Measurements from ENCODE around the gene EXD1.
A peak's percentile ranks its signal among the peaks of the same experiment; 100 is the strongest.
"Not testable (repeated sequence)": the region's sequence is repeated elsewhere in the genome, so short reads cannot be mapped to it uniquely, and the experiment has no call there.

EXD1 gene

DNA sequence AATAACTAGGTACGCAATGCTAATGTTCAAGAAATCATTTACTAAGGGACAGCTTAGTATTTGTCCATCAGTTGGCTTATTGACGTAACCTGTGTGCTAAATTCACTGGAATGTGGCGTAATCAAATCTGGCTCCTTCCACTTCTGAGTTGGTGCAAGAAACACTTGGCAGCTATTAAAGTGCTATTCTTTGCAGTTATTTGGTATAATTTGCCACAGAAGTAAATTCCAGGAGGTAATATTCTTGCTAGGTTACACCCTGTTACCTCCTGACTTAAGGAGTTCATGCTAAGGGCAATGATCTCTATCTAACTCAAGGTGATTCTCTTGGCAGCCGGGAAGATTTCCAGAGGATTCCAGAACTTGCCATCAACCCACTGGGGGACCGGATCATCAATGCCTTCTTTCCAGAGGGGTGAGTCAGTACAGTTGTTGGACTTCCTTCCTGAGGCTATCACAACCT is 26.1 kb upstream of the EXD1 start:
- Histone ChIP-seq H3K36me3 (ENCODE audit: control insufficient read depth, insufficient read depth, low read length, severe bottlenecking) (peaks cover 42% of the 10 kb centered on the region), H3K4me3 (ENCODE audit: low read length) (no peak overlapping the region), H3K9me3 (ENCODE audit: control insufficient read depth, low read length) (no peaks in the 10 kb centered on the region), H3K9ac (ENCODE audit: low read length) (peak overlapping the region; percentile 39), H3K4me1 (ENCODE audit: control insufficient read depth, insufficient read depth, low read length) (peaks cover 61% of the 10 kb centered on the region), H3K27me3 (replicated peaks; ENCODE audit: control insufficient read depth, insufficient read depth, low read length) (no peaks in the 10 kb centered on the region)
- DNase-seq (ENCODE audit: low read depth) = no peak

DNA sequence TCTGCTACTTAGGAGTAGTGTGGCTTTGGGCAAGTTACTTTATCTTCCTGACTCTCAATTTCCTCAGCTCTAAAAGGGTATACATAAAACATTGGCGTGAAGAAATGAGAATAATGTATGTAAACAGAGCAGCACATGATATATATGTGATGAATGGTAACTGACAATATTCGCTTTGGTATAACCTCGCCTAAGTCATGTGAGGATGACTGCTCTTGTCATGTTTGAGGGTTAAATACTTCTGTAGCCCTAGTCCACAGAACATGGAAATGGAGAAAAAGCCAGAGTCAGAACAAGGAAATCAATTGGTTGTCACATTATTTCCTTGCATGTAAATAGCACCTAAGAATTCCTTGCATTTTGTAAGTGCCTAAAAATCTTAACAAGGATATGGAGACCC is 25.5 kb upstream of the EXD1 start:
- no peaks in the 10 kb centered on the region for H3K9me3 ChIP-seq (ENCODE audit: control insufficient read depth, low read length)
- H3K27me3 ChIP-seq (replicated peaks; ENCODE audit: control insufficient read depth, insufficient read depth, low read length) = no peaks in the 10 kb centered on the region
- peak overlapping the region; percentile 39 for H3K9ac ChIP-seq (ENCODE audit: low read length)
- DNase-seq (ENCODE audit: low read depth) = no peak
- H3K36me3 ChIP-seq (ENCODE audit: control insufficient read depth, insufficient read depth, low read length, severe bottlenecking) = peaks cover 47% of the 10 kb centered on the region
- peaks cover 61% of the 10 kb centered on the region for H3K4me1 ChIP-seq (ENCODE audit: control insufficient read depth, insufficient read depth, low read length)
- H3K4me3 ChIP-seq (ENCODE audit: low read length) = peak overlapping the region; percentile 17

DNA sequence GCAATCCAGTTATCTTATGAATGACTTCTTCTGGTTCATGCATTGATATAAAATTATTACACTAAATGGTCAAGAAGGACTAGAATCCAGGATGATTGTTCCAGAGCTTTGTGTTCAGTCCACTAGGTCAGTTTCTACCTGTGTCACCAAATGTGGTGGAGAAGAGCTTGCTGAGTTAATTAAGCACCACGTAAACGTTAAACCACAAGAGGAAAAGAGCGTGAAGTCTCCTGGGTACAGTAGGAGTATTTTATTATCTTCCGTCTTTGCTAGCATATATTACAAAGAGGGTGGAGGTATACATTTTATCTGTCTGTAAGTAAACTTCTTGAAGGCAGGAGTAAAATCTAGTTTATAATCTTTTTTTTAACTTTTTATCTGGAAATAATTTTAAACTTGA is 24.0 kb upstream of the EXD1 start:
- DNase-seq (ENCODE audit: low read depth) = no peak
- no peak overlapping the region for H3K4me3 ChIP-seq (ENCODE audit: low read length)
- no peaks in the 10 kb centered on the region for H3K27me3 ChIP-seq (replicated peaks; ENCODE audit: control insufficient read depth, insufficient read depth, low read length)
- H3K36me3 ChIP-seq (ENCODE audit: control insufficient read depth, insufficient read depth, low read length, severe bottlenecking) = peaks cover 48% of the 10 kb centered on the region
- H3K9me3 ChIP-seq (ENCODE audit: control insufficient read depth, low read length) = no peaks in the 10 kb centered on the region
- peaks cover 53% of the 10 kb centered on the region for H3K4me1 ChIP-seq (ENCODE audit: control insufficient read depth, insufficient read depth, low read length)
- H3K9ac ChIP-seq (ENCODE audit: low read length) = no peak overlapping the region

DNA sequence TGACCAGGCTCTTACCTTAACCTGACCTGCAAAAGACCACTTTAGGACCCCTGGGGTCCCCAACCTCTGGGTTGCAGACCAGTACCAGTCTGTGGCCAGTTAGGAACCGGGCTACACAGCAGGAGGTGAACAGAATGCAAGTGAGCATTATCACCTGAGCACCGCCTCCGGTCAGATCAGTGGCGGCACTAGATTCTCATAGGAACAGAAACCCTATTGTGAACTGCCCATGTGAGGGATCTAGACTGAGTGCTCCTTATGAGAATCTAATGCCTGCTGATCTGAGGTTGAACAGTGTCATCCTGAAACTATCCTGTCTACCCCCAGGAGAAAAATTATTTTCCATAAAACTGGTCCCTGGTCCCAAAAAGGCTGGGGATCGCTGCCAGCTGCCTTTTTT is 20.9 kb upstream of the EXD1 start:
- Histone ChIP-seq H3K36me3 (ENCODE audit: control insufficient read depth, insufficient read depth, low read length, severe bottlenecking) (peaks cover 58% of the 10 kb centered on the region), H3K9ac (ENCODE audit: low read length) (no peak overlapping the region), H3K4me3 (ENCODE audit: low read length) (no peak overlapping the region), H3K27me3 (replicated peaks; ENCODE audit: control insufficient read depth, insufficient read depth, low read length) (no peaks in the 10 kb centered on the region), H3K4me1 (ENCODE audit: control insufficient read depth, insufficient read depth, low read length) (peaks cover 23% of the 10 kb centered on the region), H3K9me3 (ENCODE audit: control insufficient read depth, low read length) (no peaks in the 10 kb centered on the region)
- DNase-seq (ENCODE audit: low read depth) = no peak

DNA sequence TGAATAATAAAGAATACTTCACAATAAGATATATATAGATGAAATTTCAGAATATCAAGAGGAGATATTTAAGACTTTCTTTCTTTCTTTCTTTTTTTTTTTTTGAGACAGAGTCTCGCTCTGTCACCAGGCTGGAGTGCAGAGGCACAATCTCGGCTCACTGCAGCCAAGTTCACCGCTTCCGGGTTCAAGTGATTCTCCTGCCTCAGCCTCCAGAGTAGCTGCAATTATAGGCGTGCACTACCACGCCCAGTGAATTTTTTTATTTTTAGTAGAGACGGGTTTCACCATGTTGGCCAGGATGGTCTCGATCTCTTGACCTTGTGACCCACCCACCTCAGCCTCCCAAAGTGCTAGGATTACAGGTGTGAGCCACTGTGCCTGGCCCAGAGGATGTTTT is 20.2 kb upstream of the EXD1 start:
- peaks cover 65% of the 10 kb centered on the region for H3K36me3 ChIP-seq (ENCODE audit: control insufficient read depth, insufficient read depth, low read length, severe bottlenecking)
- H3K9ac ChIP-seq (ENCODE audit: low read length); H3K4me3 ChIP-seq (ENCODE audit: low read length); H3K9me3 ChIP-seq (ENCODE audit: control insufficient read depth, low read length); H3K27me3 ChIP-seq (replicated peaks; ENCODE audit: control insufficient read depth, insufficient read depth, low read length); DNase-seq (ENCODE audit: low read depth): not testable (repeated sequence)
- peaks cover 16% of the 10 kb centered on the region for H3K4me1 ChIP-seq (ENCODE audit: control insufficient read depth, insufficient read depth, low read length)

DNA sequence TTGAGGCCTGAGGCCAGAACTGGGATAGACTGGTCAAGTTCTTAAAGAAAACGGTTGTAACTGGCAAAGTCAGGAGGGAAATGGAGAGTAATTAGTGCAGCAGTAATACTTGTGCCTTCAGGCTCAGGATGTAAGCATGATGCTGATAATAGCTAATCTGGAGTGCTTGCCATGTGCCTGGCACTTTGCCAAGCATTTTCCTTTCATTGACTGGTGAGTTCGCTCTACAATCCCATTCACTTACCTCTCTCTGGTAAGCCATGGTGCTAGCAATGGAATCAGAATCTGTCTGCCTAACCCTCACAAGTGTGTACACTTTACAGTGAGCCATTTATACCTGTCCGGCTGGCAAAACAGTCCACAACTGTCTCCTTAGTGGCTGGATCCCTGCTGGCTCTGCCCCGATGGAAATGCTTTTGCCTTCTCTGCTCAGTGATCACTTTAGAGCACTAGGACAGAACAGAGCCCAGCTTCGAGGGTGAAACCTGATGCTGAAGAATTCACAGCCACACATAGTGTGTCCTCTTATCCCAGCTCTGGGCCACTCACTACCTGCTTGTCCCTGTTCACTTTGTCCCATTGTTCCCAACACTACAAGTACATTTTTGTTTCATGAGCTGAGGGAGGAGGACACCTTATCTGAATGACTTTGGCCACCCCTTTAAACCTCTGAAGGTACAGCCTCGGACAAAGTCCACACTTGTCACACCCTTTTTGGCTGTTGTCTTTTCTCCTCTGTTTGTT is 10.8 kb upstream of the EXD1 start:
- H3K9ac ChIP-seq (ENCODE audit: low read length) = no peak overlapping the region
- H3K9me3 ChIP-seq (ENCODE audit: control insufficient read depth, low read length) = no peaks in the 10 kb centered on the region
- H3K36me3 ChIP-seq (ENCODE audit: control insufficient read depth, insufficient read depth, low read length, severe bottlenecking) = peaks cover 51% of the 10 kb centered on the region
- H3K27me3 ChIP-seq (replicated peaks; ENCODE audit: control insufficient read depth, insufficient read depth, low read length) = no peaks in the 10 kb centered on the region
- H3K4me1 ChIP-seq (ENCODE audit: control insufficient read depth, insufficient read depth, low read length) = no peaks in the 10 kb centered on the region
- H3K4me3 ChIP-seq (ENCODE audit: low read length) = no peak overlapping the region
- no peak for DNase-seq (ENCODE audit: low read depth)

DNA sequence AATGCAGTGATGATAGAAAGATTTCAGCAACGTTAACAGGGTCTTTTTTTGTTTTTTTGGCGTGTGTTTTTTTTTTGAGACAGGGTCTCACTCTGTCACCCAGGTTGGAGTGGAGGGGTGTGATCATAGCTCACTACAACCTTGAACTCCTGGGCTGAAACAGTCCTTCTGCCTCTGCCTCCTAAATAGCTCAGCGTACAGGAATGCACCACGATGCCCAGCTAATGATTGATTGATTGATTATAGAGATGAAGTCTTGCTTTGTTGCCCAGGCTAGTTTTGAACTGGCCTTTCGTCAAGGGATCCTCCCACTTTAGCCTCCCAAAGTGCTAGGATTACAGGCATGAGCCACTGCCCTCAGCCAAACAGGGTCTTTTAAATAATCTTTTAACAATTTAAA is 7.5 kb upstream of the EXD1 start:
- H3K27me3 ChIP-seq (replicated peaks; ENCODE audit: control insufficient read depth, insufficient read depth, low read length) = no peaks in the 10 kb centered on the region
- H3K36me3 ChIP-seq (ENCODE audit: control insufficient read depth, insufficient read depth, low read length, severe bottlenecking) = peaks cover 26% of the 10 kb centered on the region
- H3K4me3 ChIP-seq (ENCODE audit: low read length) = no peak overlapping the region
- no peak for DNase-seq (ENCODE audit: low read depth)
- no peak overlapping the region for H3K9ac ChIP-seq (ENCODE audit: low read length)
- peaks cover 11% of the 10 kb centered on the region for H3K4me1 ChIP-seq (ENCODE audit: control insufficient read depth, insufficient read depth, low read length)
- no peaks in the 10 kb centered on the region for H3K9me3 ChIP-seq (ENCODE audit: control insufficient read depth, low read length)

DNA sequence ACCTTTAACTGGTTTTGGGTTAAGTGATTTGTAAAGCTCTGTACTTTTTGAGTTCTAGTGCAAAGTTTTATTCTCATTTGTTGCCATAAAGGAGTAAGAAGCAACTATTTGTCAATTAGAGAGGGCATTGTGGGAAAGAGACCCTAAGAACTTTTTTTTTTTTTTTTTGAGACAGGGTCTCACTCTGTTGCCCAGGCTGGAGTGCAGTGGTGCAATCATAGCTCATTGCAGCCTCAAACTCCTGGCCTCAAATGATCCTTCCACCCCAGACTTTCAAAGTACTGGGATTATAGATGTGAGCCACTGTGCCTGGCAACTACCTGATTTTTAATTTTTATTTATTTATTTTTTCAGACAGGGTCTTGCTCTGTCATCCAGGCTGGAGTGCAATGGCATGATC is 5.4 kb upstream of the EXD1 start:
- no peaks in the 10 kb centered on the region for H3K27me3 ChIP-seq (replicated peaks; ENCODE audit: control insufficient read depth, insufficient read depth, low read length)
- DNase-seq (ENCODE audit: low read depth) = no peak
- peaks cover 20% of the 10 kb centered on the region for H3K4me1 ChIP-seq (ENCODE audit: control insufficient read depth, insufficient read depth, low read length)
- H3K9me3 ChIP-seq (ENCODE audit: control insufficient read depth, low read length) = no peaks in the 10 kb centered on the region
- no peak overlapping the region for H3K9ac ChIP-seq (ENCODE audit: low read length)
- no peak overlapping the region for H3K4me3 ChIP-seq (ENCODE audit: low read length)
- H3K36me3 ChIP-seq (ENCODE audit: control insufficient read depth, insufficient read depth, low read length, severe bottlenecking) = peaks cover 10% of the 10 kb centered on the region

DNA sequence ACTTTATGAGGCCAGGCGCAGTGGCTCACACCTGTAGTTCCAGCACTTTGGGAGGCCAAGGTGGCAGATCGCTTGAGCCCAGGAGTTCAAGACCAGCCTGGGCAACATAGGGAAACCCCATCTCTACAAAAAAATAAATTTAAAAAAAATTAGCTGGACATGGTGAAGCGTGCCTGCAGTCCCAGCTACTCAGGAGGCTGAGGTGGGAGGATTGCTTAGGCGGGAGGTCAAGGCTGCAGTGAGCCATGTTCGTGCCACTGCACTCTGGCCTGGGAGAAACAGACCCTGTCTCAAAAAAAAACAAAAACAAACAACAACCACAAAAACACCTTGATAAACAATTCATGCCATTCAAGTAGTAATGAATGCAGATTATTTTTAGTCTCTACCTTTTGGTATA is 4.7 kb upstream of the EXD1 start:
- not testable (repeated sequence) for DNase-seq (ENCODE audit: low read depth); H3K9ac ChIP-seq (ENCODE audit: low read length); H3K36me3 ChIP-seq (ENCODE audit: control insufficient read depth, insufficient read depth, low read length, severe bottlenecking); H3K27me3 ChIP-seq (replicated peaks; ENCODE audit: control insufficient read depth, insufficient read depth, low read length); H3K9me3 ChIP-seq (ENCODE audit: control insufficient read depth, low read length); H3K4me3 ChIP-seq (ENCODE audit: low read length)
- H3K4me1 ChIP-seq (ENCODE audit: control insufficient read depth, insufficient read depth, low read length) = peaks cover 20% of the 10 kb centered on the region

DNA sequence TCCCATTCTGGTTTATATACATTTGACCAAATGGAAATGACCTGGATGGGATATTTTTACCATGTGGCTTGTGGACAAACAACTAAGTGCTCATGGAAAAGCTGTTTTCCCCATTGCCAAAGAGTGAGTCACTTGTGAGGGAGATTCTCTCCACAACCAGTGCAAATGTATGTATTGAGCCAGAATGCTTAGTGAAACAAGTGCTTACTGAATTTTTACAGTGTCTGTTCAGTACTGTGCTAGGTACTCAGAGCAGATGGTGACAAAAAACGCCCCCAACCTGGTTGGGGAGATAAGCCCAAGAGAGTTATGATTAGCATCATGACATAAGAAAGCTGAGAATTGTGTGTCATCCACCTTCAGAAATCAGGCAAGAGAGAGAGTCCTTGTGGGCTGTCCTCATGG is 2.8 kb upstream of the EXD1 start:
- Histone ChIP-seq H3K9ac (ENCODE audit: low read length) (peak overlapping the region; percentile 95), H3K4me3 (ENCODE audit: low read length) (peak overlapping the region; percentile 98), H3K36me3 (ENCODE audit: control insufficient read depth, insufficient read depth, low read length, severe bottlenecking) (peaks cover 7% of the 10 kb centered on the region), H3K4me1 (ENCODE audit: control insufficient read depth, insufficient read depth, low read length) (peaks cover 20% of the 10 kb centered on the region), H3K9me3 (ENCODE audit: control insufficient read depth, low read length) (no peaks in the 10 kb centered on the region), H3K27me3 (replicated peaks; ENCODE audit: control insufficient read depth, insufficient read depth, low read length) (no peaks in the 10 kb centered on the region)
- peak; percentile 71 for DNase-seq (ENCODE audit: low read depth)

DNA sequence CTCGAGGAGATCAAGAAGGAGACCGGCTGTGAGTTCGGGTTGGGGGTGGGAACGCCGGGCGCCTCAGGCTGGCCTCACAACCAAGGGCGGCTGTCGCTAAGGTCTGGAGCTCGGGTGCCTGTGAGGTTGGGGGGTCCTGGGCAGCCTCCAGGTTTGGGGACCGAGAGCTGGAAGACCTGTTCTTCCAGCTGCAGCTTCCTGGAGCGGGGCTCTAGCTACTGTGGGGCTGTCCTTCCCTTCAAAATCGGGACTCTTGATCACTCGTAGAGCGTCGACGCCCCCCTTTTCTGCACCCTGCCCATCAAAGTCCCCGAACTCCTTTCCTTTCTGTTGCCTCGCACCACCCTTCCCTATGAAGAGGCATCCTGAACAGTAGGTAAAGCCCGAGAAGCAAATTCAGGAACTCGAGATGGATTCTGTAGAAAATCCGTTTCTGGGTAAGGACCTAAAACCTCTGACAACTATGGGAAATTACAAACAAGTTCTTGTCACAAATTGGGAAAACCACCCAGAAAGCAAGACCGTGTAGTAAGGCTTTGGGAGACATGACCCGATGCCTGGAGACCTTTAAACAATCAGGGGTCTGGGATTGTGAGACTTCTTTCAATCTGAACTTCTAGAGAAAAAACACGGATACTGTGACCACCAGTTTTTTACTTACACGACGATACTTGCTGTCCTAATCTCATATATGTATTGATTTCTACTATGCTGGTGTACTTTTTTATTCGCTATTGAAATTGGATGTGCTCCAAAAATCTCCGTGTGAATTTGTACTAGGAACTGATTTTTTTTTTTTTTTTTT is 1.1 kb upstream of the EXD1 start:
- H3K4me1 ChIP-seq (ENCODE audit: control insufficient read depth, insufficient read depth, low read length) = peaks cover 20% of the 10 kb centered on the region
- no peaks in the 10 kb centered on the region for H3K27me3 ChIP-seq (replicated peaks; ENCODE audit: control insufficient read depth, insufficient read depth, low read length)
- peaks cover 7% of the 10 kb centered on the region for H3K36me3 ChIP-seq (ENCODE audit: control insufficient read depth, insufficient read depth, low read length, severe bottlenecking)
- peak overlapping the region; percentile 98 for H3K4me3 ChIP-seq (ENCODE audit: low read length)
- no peak for DNase-seq (ENCODE audit: low read depth)
- H3K9me3 ChIP-seq (ENCODE audit: control insufficient read depth, low read length) = no peaks in the 10 kb centered on the region
- peak overlapping the region; percentile 95 for H3K9ac ChIP-seq (ENCODE audit: low read length)
